ENCODE data around the gene PACRGL. TPM values are rescaled to one million over a fixed set of nuclear protein-coding genes. Genes with fewer than 3 reads are reported as not detected.

PACRGL gene
- total and polyA plus RNA-seq, 10 of the 15 experiments (the other 5 are each of a cell fraction or from before 2014, with no cell fraction given): 1.7 to 17.2 (median 7.3) TPM

- TF ChIP-seq, protein P1, sequence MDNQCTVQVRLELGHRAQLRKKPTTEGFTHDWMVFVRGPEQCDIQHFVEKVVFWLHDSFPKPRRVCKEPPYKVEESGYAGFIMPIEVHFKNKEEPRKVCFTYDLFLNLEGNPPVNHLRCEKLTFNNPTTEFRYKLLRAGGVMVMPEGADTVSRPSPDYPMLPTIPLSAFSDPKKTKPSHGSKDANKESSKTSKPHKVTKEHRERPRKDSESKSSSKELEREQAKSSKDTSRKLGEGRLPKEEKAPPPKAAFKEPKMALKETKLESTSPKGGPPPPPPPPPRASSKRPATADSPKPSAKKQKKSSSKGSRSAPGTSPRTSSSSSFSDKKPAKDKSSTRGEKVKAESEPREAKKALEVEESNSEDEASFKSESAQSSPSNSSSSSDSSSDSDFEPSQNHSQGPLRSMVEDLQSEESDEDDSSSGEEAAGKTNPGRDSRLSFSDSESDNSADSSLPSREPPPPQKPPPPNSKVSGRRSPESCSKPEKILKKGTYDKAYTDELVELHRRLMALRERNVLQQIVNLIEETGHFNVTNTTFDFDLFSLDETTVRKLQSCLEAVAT (IDR thresholded peaks at IDR 0.05): no peak
- no peak for TF ChIP-seq USF1 (IDR thresholded peaks at IDR 0.05; ENCODE audit: borderline replicate concordance, extremely low read length, insufficient read depth, low read depth, low read length)
- TF ChIP-seq SPI1 (IDR thresholded peaks at IDR 0.05; ENCODE audit: borderline replicate concordance, insufficient read depth, low read depth, low read length): no peak
- TF ChIP-seq ZNF622 (IDR thresholded peaks at IDR 0.05): no peak
- TF ChIP-seq IRF5 (IDR thresholded peaks at IDR 0.05; ENCODE audit: borderline replicate concordance): no peak
- TF ChIP-seq, protein P2, sequence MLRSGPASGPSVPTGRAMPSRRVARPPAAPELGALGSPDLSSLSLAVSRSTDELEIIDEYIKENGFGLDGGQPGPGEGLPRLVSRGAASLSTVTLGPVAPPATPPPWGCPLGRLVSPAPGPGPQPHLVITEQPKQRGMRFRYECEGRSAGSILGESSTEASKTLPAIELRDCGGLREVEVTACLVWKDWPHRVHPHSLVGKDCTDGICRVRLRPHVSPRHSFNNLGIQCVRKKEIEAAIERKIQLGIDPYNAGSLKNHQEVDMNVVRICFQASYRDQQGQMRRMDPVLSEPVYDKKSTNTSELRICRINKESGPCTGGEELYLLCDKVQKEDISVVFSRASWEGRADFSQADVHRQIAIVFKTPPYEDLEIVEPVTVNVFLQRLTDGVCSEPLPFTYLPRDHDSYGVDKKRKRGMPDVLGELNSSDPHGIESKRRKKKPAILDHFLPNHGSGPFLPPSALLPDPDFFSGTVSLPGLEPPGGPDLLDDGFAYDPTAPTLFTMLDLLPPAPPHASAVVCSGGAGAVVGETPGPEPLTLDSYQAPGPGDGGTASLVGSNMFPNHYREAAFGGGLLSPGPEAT (IDR thresholded peaks at IDR 0.05; ENCODE audit: low read depth): no peak
These were observed 1.9 kb upstream of the PACRGL start (continued) for GRCh38 chr4:20698382-20698781.
